ENCODE results near the gene AASDH.

AASDH gene

GRCh38 chr4:56387023-56388001, at the start of gene AASDH:
AASDH (minus strand) TSS chr4:56387491; CDS start chr4:56384299, 3,192 bp downstream.
- in situ Hi-C loops (cut with MboI; ENCODE audit: low sequenced_read_pairs): no loop called here

- in situ Hi-C loops (cut with MboI; ENCODE audit: low sequenced_read_pairs): no loop called here
Observed at GRCh38 chr4:56435140-56435926, 48.0 kb upstream of the AASDH start, which contains the start of gene PPAT. PPAT (minus strand) TSS chr4:56435615; CDS start chr4:56435477, 138 bp downstream.

- in situ Hi-C loops (cut with MboI; ENCODE audit: low sequenced_read_pairs): no loop called here
Observed at GRCh38 chr4:56434599-56435139, 47.4 kb upstream of the AASDH start.

GRCh38 chr4:56433280-56433679, 46.0 kb upstream of the AASDH start:
- in situ Hi-C loops (cut with MboI; ENCODE audit: low sequenced_read_pairs): no loop called here

- in situ Hi-C loops (cut with MboI; ENCODE audit: low sequenced_read_pairs): no loop called here
Observed at GRCh38 chr4:56430203-56430602, 42.9 kb upstream of the AASDH start.

GRCh38 chr4:56427179-56427578, 39.9 kb upstream of the AASDH start:
- in situ Hi-C loops (cut with MboI; ENCODE audit: low sequenced_read_pairs): no loop called here

- in situ Hi-C loops (cut with MboI; ENCODE audit: low sequenced_read_pairs): no loop called here
Observed at GRCh38 chr4:56426273-56426672, 39.0 kb upstream of the AASDH start.

GRCh38 chr4:56425518-56425917, 38.2 kb upstream of the AASDH start:
- in situ Hi-C loops (cut with MboI; ENCODE audit: low sequenced_read_pairs): no loop called here

GRCh38 chr4:56424697-56425514, 37.6 kb upstream of the AASDH start:
- in situ Hi-C loops (cut with MboI; ENCODE audit: low sequenced_read_pairs): no loop called here

GRCh38 chr4:56424176-56424575, 36.9 kb upstream of the AASDH start:
- in situ Hi-C loops (cut with MboI; ENCODE audit: low sequenced_read_pairs): no loop called here

GRCh38 chr4:56417396-56417795, 30.1 kb upstream of the AASDH start:
- in situ Hi-C loops (cut with MboI; ENCODE audit: low sequenced_read_pairs): no loop called here

GRCh38 chr4:56416349-56416748, 29.1 kb upstream of the AASDH start:
- in situ Hi-C loops (cut with MboI; ENCODE audit: low sequenced_read_pairs): no loop called here

GRCh38 chr4:56414135-56414670, 26.9 kb upstream of the AASDH start:
- in situ Hi-C loops (cut with MboI; ENCODE audit: low sequenced_read_pairs): no loop called here

GRCh38 chr4:56410247-56411062, 23.2 kb upstream of the AASDH start:
- in situ Hi-C loops (cut with MboI; ENCODE audit: low sequenced_read_pairs): no loop called here

- in situ Hi-C loops (cut with MboI; ENCODE audit: low sequenced_read_pairs): no loop called here
Observed at GRCh38 chr4:56409511-56410090, 22.3 kb upstream of the AASDH start.

- in situ Hi-C loops (cut with MboI; ENCODE audit: low sequenced_read_pairs): no loop called here
Observed at GRCh38 chr4:56408978-56409377, 21.7 kb upstream of the AASDH start.

GRCh38 chr4:56406151-56406550, 18.9 kb upstream of the AASDH start:
- in situ Hi-C loops (cut with MboI; ENCODE audit: low sequenced_read_pairs): no loop called here

- in situ Hi-C loops (cut with MboI; ENCODE audit: low sequenced_read_pairs): no loop called here
Observed at GRCh38 chr4:56405016-56405415, 17.7 kb upstream of the AASDH start.

- in situ Hi-C loops (cut with MboI; ENCODE audit: low sequenced_read_pairs): no loop called here
Observed at GRCh38 chr4:56400560-56400959, 13.3 kb upstream of the AASDH start.

All from HL-60/S4 (cell line).